Fibroblast of lung (primary cell): ENCODE data around the gene AGPAT1.

Experiments
- EZH2 ChIP-seq: IDR thresholded peaks from 2 replicates; pipeline ENCODE4 v1.5.1; 2012; ENCODE audit warnings: low read length, control low read depth, mild to moderate bottlenecking; ENCODE audit errors: missing control alignments
- TF ChIP-seq, protein P1 (sequence below), 2 donors: IDR thresholded peaks in 1 of 2; conservative IDR thresholded peaks in 1 of 2; 1 replicate in 1 of 2; 2 replicates in 1 of 2; pipeline ENCODE4 v1.5.1; 2011 to 2012; ENCODE audit warnings: low read length in 2 of 2, control low read depth in 1 of 2, inconsistent platforms in 1 of 2, low read depth in 1 of 2, mild to moderate bottlenecking in 1 of 2

DNA sequence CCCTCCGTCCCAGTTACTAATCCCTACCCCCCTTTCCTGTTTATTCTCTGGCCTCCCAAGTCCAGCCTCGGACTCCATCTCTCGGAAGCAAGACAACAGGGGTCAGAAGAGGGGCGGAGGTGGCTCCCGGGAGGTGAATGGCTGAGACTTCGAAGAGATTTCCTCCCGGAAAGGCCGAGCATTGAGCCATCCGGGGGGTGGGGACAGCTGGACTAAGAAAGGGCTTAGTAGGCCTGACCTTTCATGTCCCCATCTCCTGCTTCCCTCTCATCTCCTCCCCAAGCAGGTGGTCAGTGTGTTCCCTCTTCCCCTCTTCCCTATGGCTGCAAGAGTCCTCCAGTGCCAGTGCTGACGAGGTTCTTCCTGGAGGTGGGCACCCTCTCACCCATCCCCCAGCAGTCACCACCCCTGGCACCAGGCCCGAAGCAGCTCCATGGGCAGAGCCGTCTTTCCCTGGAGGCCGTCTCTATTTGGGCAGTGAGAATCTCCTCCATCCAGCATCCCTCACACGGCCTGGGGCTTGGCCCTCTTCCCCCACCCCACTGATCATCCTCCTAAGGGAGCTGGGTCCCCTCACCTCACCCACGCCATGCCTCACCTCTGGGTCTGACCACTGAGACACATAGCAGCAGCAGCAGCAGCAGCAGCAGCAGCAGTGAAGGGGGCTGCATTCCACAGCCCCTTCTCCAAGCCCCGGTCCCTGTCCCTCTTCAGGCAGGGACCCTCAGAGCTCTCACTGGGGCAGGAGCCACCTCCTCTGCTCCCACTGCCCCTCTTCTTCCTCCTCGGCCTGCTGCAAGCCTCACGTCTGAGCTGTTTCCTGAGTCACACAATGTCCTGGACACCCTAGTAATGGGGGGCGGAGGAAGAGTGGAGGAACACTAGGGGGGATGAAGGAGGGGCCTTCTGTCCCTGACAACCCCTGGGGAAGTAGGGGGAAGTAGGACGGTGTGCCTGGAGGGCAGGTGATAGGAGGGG lies 47.7 kb upstream of the AGPAT1 start, which contains the start of gene NOTCH4:
- TF ChIP-seq, protein P1, sequence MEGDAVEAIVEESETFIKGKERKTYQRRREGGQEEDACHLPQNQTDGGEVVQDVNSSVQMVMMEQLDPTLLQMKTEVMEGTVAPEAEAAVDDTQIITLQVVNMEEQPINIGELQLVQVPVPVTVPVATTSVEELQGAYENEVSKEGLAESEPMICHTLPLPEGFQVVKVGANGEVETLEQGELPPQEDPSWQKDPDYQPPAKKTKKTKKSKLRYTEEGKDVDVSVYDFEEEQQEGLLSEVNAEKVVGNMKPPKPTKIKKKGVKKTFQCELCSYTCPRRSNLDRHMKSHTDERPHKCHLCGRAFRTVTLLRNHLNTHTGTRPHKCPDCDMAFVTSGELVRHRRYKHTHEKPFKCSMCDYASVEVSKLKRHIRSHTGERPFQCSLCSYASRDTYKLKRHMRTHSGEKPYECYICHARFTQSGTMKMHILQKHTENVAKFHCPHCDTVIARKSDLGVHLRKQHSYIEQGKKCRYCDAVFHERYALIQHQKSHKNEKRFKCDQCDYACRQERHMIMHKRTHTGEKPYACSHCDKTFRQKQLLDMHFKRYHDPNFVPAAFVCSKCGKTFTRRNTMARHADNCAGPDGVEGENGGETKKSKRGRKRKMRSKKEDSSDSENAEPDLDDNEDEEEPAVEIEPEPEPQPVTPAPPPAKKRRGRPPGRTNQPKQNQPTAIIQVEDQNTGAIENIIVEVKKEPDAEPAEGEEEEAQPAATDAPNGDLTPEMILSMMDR (conservative IDR thresholded peaks at IDR 0.05 in 1 of 2, IDR thresholded peaks at IDR 0.05 in 1 of 2; ENCODE audit: low read depth in 1 of 2, low read length in 2 of 2): no peak
- no peak for TF ChIP-seq EZH2
